Ectodermal cell (in vitro differentiated cells): ENCODE data around the gene UBE2S.

Experiments
- H3K27ac ChIP-seq: 2 replicates; pipeline ENCODE4 v1.7.0; 2013; ENCODE audit warnings: mild to moderate bottlenecking, low read depth, low read length; ENCODE audit not compliant: insufficient read depth, poor library complexity, severe bottlenecking
- H3K27me3 ChIP-seq: 2 replicates; pipeline ENCODE4 v1.7.0; 2013; ENCODE audit warnings: mild to moderate bottlenecking, low read length; ENCODE audit not compliant: insufficient read depth, control insufficient read depth, poor library complexity, severe bottlenecking
- H3K36me3 ChIP-seq: one replicate; pipeline ENCODE4 v1.7.0; 2013; ENCODE audit warnings: low read length; ENCODE audit not compliant: control insufficient read depth, insufficient read depth
- H3K4me1 ChIP-seq: one replicate; pipeline ENCODE4 v1.7.0; 2013; ENCODE audit warnings: low read length; ENCODE audit not compliant: control insufficient read depth, insufficient read depth
- H3K4me3 ChIP-seq: 2 replicates; pipeline ENCODE4 v1.7.0; 2013; ENCODE audit warnings: low read depth, low read length, control low read depth; ENCODE audit not compliant: insufficient read depth
- H3K9me3 ChIP-seq: 2 replicates; pipeline ENCODE4 v1.7.0; 2013; ENCODE audit warnings: mild to moderate bottlenecking, low read length, moderate library complexity; ENCODE audit not compliant: control insufficient read depth
- WGBS, 2 experiments: methylation state at CpG; one replicate each; pipeline ENCODE4 v1.1.7; 2013; ENCODE audit warnings: missing lambda C conversion rate in 2 of 2; 5-methylcytosine and 5-hydroxymethylcytosine counted together

UBE2S gene

DNA sequence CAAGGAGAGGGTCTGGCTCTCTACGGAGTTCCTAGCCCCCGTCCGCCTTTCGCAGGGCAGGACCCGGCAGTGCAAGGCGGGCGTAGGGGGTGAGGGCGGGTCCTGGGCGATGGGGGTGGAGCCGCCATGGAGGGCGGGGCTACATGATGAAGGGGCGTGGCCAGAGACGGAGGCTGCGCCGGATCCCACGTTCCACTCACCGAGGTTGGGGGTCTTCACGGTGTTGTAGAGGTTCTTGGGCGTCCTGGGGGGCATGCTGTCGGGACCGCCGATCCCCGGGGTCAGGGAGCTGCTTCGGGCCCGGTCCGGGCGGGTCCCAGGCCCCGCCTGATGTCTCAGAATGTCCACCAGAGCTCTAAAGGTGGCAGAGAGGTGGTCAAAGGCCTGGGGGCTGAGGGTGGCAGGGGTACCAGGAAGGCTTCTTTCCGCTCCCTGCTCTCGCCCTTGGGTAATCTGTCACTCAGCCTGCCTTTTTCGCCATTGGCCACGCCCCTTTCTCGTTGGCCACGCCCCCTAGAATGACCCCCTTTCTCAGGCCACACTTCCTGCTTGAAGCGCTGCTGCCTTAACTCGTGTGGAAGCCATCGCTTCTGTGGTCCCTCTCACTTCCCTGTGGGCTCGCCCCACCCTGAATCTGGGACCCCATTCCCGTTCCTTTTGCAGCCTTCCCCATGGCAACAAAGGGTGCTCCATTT lies 33.0 kb upstream of the UBE2S start:
- Histone ChIP-seq H3K9me3 (no peaks in the 10 kb centered on the region), H3K27ac (no peak overlapping the region), H3K4me3 (no peak overlapping the region), H3K4me1 (peaks cover 19% of the 10 kb centered on the region), H3K36me3 (no peaks in the 10 kb centered on the region), H3K27me3 (peaks cover 80% of the 10 kb centered on the region)
- WGBS, 2 experiments: 14 to 16% methylated on average over 39 of the region's 39 CpGs

DNA sequence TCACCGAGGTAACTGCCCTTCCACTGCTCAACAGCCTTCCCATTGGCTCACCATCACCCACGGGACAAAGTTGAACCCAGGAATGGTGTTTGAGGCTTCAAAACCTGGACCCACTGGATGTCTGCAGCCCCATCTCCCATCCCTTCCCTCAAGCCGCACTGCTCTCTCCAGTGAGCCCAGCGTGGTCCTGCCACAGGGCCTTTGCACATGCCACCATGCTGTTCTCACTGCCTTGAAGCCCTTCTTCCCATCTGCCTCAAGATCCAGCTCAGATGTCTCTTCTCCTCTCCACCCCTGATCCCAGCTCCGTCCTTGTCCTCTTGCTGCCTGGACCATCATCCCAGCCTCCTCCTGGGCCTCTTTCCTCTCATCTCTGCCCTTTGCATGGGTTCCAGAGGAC lies 31.5 kb upstream of the UBE2S start:
- Histone ChIP-seq H3K4me1 (peaks cover 19% of the 10 kb centered on the region), H3K27me3 (peaks cover 65% of the 10 kb centered on the region), H3K9me3 (no peaks in the 10 kb centered on the region), H3K4me3 (no peak overlapping the region), H3K27ac (no peak overlapping the region), H3K36me3 (no peaks in the 10 kb centered on the region)
- 73 to 77% methylated on average over 5 of the region's 5 CpGs for WGBS, 2 experiments

DNA sequence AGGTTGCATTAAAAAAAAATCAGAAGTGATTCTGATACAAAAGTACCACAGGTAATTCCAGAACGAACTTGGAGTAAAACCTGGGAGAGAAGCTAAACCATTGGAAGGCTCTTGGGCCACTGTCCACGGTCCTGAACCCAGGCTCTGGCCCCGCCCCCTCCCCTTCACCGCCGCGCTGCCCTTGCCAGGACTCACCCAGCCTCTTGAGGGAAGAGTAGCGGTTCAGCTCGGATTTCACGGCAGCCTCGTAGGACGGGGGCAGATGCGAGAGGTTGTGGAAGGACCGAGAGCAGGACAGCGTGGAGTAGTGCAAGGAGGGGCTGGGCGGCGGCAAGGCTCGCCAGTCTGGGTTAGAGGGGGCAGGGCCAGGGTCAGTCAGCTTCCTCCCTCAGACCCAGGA lies 29.8 kb upstream of the UBE2S start:
- Histone ChIP-seq H3K4me3 (no peak overlapping the region), H3K27me3 (peaks cover 49% of the 10 kb centered on the region), H3K36me3 (no peaks in the 10 kb centered on the region), H3K9me3 (no peaks in the 10 kb centered on the region), H3K27ac (no peak overlapping the region), H3K4me1 (peaks cover 17% of the 10 kb centered on the region)
- 2 to 3% methylated on average over 17 of the region's 17 CpGs for WGBS, 2 experiments

DNA sequence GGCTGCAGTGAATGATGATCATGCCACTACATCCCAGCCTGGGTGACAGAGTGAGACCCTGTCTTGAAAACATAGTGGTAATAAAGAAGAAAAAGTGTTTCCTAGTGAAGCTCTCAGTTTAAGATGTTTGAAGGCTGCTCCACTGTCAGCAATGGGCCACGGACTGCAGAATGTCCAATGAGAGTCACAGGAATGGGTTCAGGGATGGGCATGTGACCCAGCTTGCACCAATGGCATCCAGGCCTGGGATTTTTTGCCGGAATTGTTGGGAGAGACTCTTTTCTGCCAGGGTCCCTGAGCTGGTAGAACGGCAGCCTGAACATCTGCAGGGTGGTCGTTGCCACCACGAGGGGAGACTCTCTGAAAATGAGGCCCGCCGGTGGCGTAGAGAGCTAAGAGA lies 29.3 kb upstream of the UBE2S start:
- peaks cover 43% of the 10 kb centered on the region for H3K27me3 ChIP-seq

DNA sequence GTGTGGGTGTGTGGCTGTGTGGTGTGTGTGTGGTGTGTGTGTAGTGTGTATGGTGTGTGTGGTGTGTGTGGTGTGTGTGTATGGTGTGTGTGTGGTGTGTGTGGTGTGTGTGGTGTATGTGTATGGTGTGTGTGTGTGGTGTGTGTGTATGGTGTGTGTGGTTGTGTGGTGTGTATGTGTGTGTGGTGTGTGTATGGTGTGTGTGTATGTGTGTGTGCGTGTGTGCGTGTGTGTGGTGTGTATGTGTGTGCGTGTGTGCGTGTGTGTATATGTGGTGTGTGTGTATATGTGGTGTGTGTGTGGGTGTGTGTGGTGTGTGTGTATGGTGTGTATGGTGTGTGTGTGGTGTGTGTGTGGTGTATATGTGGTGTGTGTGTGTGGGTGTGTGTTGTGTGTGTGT lies 27.4 kb upstream of the UBE2S start:
- WGBS, 2 experiments: 78 to 92% methylated on average over 4 of the region's 4 CpGs
- peaks cover under 1% of the 10 kb centered on the region for H3K4me1 ChIP-seq
- H3K9me3 ChIP-seq: no peaks in the 10 kb centered on the region
- H3K4me3 ChIP-seq: no peak overlapping the region
- peaks cover 25% of the 10 kb centered on the region for H3K27me3 ChIP-seq
- no peak overlapping the region for H3K27ac ChIP-seq
- no peaks in the 10 kb centered on the region for H3K36me3 ChIP-seq

More for the DNA sequence above, 29.3 kb upstream of the UBE2S start:
- Histone ChIP-seq H3K4me1 (peaks cover 17% of the 10 kb centered on the region), H3K36me3 (no peaks in the 10 kb centered on the region), H3K9me3 (no peaks in the 10 kb centered on the region), H3K4me3 (no peak overlapping the region), H3K27ac (no peak overlapping the region)
- WGBS, 2 experiments: 41% methylated on average over 8 of the region's 8 CpGs

DNA sequence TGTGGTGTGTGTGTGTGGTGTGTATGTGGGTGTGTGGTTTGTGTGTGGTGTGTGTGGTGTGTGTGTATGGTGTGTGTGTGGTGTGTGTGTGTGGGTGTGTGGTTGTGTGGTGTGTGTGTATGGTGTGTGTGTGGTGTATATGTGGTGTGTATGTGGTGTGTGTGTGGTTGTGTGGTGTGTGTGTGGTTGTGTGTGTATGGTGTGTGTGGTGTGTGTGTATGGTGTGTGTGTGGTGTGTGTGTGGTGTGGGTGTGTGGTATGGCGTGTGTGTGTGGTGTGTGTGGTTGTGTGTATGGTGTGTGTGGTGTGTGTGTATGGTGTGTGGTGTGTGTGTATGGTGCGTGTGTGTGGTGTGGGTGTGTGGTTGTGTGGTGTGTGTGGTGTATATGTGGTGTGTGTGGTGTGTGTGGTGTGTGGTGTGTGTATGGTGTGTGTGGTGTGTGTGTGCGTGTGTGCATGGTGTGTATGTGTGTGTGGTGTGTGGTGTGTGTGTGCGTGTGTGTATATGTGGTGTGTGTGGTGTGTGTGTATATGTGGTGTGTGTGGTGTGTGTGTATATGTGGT lies 26.9 kb upstream of the UBE2S start:
- WGBS, 2 experiments: 83 to 84% methylated on average over 4 of the region's 4 CpGs
- no peak overlapping the region for H3K4me3 ChIP-seq
- H3K9me3 ChIP-seq: no peaks in the 10 kb centered on the region
- H3K27me3 ChIP-seq: peaks cover 19% of the 10 kb centered on the region
- H3K27ac ChIP-seq: no peak overlapping the region
- no peaks in the 10 kb centered on the region for H3K4me1 ChIP-seq
- no peaks in the 10 kb centered on the region for H3K36me3 ChIP-seq

DNA sequence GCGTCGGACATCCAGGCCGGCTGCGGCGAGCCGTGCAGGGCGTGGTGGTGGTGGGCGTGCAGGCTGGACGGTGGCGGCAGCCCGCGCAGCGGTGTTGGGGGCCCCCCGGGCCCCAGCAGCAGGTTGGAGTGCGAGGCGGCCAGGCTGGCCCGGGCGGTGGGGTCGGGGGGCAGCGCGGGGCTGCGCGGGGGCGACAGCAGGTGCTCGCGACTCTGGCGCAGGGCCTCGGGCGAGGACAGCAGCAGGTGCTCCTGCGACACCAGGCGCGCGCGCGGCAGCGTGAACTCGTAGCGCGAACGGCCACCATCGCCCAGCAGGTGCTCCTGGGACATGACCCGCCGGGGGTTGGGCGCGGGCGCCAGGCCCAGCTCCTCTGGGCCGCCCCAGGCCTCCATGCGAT lies 25.7 kb upstream of the UBE2S start:
- Histone ChIP-seq H3K27me3 (peaks cover 7% of the 10 kb centered on the region), H3K36me3 (no peaks in the 10 kb centered on the region), H3K4me1 (no peaks in the 10 kb centered on the region), H3K27ac (no peak overlapping the region), H3K9me3 (no peaks in the 10 kb centered on the region), H3K4me3 (no peak overlapping the region)
- 87 to 89% methylated on average over 48 of the region's 48 CpGs for WGBS, 2 experiments

DNA sequence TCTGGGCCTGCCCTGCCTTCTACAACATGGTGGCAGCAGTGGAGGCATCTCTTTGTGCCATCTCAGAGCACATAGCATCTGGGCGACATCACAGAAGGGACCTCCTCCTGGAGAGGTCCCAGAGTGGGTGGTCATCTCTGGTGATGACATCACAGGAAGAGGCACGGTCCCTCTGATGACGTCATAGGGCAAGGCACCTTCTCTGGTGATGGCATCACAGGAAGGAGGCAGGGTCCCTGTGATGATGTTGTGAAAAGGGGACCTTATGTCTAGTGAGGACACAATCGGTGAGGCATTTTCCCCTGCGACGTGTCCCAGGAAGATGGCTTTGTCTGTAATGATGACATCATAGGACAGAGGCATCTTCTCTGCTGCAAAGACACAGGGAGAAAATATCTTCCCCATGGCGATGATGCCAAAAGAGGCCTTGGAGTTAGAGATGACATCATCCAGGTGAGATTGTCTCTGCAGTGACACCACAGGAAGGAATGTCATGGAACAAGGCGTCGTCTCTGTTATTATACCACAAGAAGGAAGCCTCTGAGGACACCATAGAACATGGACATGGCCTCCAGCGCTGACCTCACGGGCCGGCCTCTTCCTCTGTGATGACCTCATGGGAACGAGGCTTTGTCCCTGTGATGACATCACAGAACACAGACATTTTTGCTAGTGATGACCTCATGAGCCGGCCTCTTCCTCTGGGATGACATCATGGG lies 24.8 kb upstream of the UBE2S start:
- H3K27ac ChIP-seq: no peak overlapping the region
- no peaks in the 10 kb centered on the region for H3K36me3 ChIP-seq
- no peaks in the 10 kb centered on the region for H3K9me3 ChIP-seq
- no peaks in the 10 kb centered on the region for H3K4me1 ChIP-seq
- H3K27me3 ChIP-seq: no peaks in the 10 kb centered on the region
- 89 to 90% methylated on average over 14 of the region's 14 CpGs for WGBS, 2 experiments
- H3K4me3 ChIP-seq: no peak overlapping the region

DNA sequence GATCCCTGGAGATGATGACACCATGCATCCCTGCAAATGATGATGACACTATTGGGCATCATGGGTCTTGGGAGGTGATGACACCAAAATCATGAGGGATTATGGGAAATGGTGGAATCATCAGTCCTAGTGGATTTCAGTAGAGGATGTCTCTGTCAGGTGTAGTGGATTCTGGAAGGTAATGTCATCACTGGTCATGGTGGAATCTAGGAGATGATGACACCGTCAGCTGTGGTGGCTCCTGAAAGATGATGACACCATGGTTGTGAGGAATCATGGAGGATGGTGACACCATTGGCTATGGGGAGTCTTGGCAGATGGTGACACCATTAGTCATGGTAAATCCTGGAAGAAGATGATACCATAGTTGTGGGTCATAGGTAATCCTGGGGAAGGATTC lies 23.6 kb upstream of the UBE2S start:
- H3K27me3 ChIP-seq: no peaks in the 10 kb centered on the region
- H3K27ac ChIP-seq: no peak overlapping the region
- no peaks in the 10 kb centered on the region for H3K36me3 ChIP-seq
- 89 to 91% methylated on average over 1 of the region's 1 CpG for WGBS, 2 experiments
- H3K9me3 ChIP-seq: no peaks in the 10 kb centered on the region
- no peak overlapping the region for H3K4me3 ChIP-seq
- no peaks in the 10 kb centered on the region for H3K4me1 ChIP-seq

DNA sequence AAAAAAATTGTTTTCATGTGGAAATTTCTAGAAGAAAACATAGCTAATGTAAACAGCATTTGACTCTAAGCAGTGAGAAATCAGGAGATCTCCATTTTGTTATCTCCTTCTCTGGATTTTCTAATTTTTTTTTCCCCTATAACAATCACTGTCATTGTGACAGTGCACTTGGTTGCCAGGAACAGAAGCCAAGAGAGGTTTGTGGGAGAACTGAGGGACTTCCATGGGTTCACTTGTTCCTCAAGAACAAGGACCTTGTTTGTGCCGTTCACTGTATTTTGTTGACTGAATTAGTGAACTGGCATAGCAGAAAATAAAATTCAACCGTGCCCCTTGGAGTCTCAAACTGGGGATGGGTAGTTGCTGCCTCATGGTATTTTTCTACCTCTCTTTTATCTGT lies 18.5 kb upstream of the UBE2S start:
- H3K27ac ChIP-seq: no peak overlapping the region
- no peaks in the 10 kb centered on the region for H3K27me3 ChIP-seq
- no peak overlapping the region for H3K4me3 ChIP-seq
- no peaks in the 10 kb centered on the region for H3K36me3 ChIP-seq
- H3K9me3 ChIP-seq: no peaks in the 10 kb centered on the region
- 85 to 90% methylated on average over 2 of the region's 2 CpGs for WGBS, 2 experiments
- no peaks in the 10 kb centered on the region for H3K4me1 ChIP-seq
